Measurements from ENCODE around the gene FASN. TPM values are rescaled to one million over a fixed set of nuclear protein-coding genes. Genes with fewer than 3 reads are reported as not detected.

Gene FASN
- total and polyA plus RNA-seq, 2 of the 13 experiments (the other 11 are each of a cell fraction or from before 2014, with no cell fraction given), result 51.7 to 101 TPM

DNA sequence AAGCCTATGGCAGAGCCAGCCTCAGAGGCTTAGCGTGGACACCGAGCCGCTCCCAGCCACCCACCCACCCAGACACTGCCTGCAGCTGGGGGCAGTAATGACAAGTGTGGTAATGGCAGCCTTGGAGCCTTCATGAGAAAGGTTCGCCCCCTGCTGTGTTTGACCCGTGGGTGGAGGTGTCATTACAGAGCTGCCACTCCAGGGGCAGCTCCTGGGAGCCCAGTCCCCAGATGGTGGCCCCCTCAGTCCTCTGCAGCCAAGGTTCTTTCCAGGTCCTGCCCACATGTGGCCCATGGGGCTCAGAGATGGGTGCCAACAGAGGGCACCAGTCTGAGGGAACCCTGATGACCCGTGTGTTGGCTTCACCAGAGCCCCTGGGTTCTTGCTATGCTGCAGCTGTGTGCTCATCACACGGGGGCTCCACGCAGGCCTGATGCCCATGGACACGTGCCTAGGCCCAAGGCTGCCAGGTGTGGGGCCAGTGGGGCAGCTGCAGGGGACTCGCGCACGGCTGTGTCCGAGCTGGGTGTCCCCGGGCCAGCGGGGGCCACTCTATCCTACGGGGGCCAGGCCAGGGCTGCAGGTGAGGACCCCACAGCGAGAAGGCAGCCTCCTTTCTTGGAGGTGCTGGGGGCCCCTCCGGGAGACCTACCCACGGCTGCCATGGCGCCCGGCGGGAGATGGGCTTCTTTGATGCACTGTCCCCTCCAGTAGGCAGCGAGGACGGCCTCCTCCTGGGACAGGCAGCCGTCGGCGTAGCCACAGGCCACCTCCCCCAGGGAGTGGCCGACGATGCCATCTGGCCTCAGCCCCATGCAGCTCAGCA lies 8.1 kb downstream of the FASN start (continued):
- TF ChIP-seq, protein P1, sequence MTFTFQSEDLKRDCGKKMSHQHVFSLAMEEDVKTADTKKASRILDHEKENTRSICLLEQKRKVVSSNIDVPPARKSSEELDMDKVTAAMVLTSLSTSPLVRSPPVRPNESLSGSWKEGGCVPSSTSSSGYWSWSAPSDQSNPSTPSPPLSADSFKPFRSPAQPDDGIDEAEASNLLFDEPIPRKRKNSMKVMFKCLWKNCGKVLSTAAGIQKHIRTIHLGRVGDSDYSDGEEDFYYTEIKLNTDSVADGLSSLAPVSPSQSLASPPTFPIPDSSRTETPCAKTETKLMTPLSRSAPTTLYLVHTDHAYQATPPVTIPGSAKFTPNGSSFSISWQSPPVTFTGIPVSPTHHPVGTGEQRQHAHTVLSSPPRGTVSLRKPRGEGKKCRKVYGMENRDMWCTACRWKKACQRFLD (CRISPR knock-in tag; IDR thresholded peaks at IDR 0.05; ENCODE audit: borderline replicate concordance), result 0 out of 2 replicates have a peak, but pooled peaks have one; percentile 2
- TF ChIP-seq KDM5B (CRISPR knock-in tag; IDR thresholded peaks at IDR 0.05; ENCODE audit: borderline replicate concordance), result no peak
- TF ChIP-seq ZBTB7B (CRISPR knock-in tag; IDR thresholded peaks at IDR 0.05), result no peak
- TF ChIP-seq, protein P2, sequence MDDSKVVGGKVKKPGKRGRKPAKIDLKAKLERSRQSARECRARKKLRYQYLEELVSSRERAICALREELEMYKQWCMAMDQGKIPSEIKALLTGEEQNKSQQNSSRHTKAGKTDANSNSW (CRISPR knock-in tag; IDR thresholded peaks at IDR 0.05; ENCODE audit: borderline replicate concordance), result no peak
- no peak for TF ChIP-seq SIX4 (CRISPR knock-in tag; IDR thresholded peaks at IDR 0.05)
- TF ChIP-seq ATRX (CRISPR knock-in tag; IDR thresholded peaks at IDR 0.05; ENCODE audit: borderline replicate concordance), result no peak
- TF ChIP-seq PCBP2 (optimal IDR thresholded peaks at IDR 0.05; ENCODE audit: low read depth, low read length, poor library complexity, severe bottlenecking), result no peak
- TF ChIP-seq SKI (IDR thresholded peaks at IDR 0.05; ENCODE audit: partially characterized antibody), result no peak
- TF ChIP-seq ZNF652 (CRISPR knock-in tag; IDR thresholded peaks at IDR 0.05; ENCODE audit: borderline replicate concordance, low read depth), result no peak
- TF ChIP-seq AGO2 (optimal IDR thresholded peaks at IDR 0.05; ENCODE audit: low read depth, low read length), result peak; percentile 52
- TF ChIP-seq ZNF790 (CRISPR knock-in tag; IDR thresholded peaks at IDR 0.05; ENCODE audit: borderline replicate concordance), result no peak
- TF ChIP-seq, protein P3, sequence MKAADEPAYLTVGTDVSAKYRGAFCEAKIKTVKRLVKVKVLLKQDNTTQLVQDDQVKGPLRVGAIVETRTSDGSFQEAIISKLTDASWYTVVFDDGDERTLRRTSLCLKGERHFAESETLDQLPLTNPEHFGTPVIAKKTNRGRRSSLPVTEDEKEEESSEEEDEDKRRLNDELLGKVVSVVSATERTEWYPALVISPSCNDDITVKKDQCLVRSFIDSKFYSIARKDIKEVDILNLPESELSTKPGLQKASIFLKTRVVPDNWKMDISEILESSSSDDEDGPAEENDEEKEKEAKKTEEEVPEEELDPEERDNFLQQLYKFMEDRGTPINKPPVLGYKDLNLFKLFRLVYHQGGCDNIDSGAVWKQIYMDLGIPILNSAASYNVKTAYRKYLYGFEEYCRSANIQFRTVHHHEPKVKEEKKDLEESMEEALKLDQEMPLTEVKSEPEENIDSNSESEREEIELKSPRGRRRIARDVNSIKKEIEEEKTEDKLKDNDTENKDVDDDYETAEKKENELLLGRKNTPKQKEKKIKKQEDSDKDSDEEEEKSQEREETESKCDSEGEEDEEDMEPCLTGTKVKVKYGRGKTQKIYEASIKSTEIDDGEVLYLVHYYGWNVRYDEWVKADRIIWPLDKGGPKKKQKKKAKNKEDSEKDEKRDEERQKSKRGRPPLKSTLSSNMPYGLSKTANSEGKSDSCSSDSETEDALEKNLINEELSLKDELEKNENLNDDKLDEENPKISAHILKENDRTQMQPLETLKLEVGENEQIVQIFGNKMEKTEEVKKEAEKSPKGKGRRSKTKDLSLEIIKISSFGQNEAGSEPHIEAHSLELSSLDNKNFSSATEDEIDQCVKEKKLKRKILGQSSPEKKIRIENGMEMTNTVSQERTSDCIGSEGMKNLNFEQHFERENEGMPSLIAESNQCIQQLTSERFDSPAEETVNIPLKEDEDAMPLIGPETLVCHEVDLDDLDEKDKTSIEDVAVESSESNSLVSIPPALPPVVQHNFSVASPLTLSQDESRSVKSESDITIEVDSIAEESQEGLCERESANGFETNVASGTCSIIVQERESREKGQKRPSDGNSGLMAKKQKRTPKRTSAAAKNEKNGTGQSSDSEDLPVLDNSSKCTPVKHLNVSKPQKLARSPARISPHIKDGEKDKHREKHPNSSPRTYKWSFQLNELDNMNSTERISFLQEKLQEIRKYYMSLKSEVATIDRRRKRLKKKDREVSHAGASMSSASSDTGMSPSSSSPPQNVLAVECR (CRISPR knock-in tag; IDR thresholded peaks at IDR 0.05; ENCODE audit: borderline replicate concordance), result no peak
- no peak for TF ChIP-seq RCOR2 (CRISPR knock-in tag; IDR thresholded peaks at IDR 0.05)
- TF ChIP-seq, protein P4, sequence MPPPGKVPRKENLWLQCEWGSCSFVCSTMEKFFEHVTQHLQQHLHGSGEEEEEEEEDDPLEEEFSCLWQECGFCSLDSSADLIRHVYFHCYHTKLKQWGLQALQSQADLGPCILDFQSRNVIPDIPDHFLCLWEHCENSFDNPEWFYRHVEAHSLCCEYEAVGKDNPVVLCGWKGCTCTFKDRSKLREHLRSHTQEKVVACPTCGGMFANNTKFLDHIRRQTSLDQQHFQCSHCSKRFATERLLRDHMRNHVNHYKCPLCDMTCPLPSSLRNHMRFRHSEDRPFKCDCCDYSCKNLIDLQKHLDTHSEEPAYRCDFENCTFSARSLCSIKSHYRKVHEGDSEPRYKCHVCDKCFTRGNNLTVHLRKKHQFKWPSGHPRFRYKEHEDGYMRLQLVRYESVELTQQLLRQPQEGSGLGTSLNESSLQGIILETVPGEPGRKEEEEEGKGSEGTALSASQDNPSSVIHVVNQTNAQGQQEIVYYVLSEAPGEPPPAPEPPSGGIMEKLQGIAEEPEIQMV (CRISPR knock-in tag; IDR thresholded peaks at IDR 0.05; ENCODE audit: low read depth), result no peak
- TF ChIP-seq JUN (CRISPR knock-in tag; IDR thresholded peaks at IDR 0.05), result no peak
- no peak for TF ChIP-seq PRPF4 (IDR thresholded peaks at IDR 0.05; ENCODE audit: low read depth, low read length, poor library complexity, severe bottlenecking)

All from HepG2 (cell line).